ENCODE results near the gene DRC3. TPM values are rescaled to one million over a fixed set of nuclear protein-coding genes. Genes with fewer than 3 reads are reported as not detected.

DRC3 gene, protein sequence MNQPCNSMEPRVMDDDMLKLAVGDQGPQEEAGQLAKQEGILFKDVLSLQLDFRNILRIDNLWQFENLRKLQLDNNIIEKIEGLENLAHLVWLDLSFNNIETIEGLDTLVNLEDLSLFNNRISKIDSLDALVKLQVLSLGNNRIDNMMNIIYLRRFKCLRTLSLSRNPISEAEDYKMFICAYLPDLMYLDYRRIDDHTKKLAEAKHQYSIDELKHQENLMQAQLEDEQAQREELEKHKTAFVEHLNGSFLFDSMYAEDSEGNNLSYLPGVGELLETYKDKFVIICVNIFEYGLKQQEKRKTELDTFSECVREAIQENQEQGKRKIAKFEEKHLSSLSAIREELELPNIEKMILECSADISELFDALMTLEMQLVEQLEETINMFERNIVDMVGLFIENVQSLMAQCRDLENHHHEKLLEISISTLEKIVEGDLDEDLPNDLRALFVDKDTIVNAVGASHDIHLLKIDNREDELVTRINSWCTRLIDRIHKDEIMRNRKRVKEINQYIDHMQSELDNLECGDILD
- total RNA-seq (2021): 0.31 and 0.68 TPM in 2 replicates
- long read RNA-seq, partial matches to known transcripts: 1 of 11 reads
- long read RNA-seq, other reads (novel, unspliced or antisense): 10 of 11 reads

DNA sequence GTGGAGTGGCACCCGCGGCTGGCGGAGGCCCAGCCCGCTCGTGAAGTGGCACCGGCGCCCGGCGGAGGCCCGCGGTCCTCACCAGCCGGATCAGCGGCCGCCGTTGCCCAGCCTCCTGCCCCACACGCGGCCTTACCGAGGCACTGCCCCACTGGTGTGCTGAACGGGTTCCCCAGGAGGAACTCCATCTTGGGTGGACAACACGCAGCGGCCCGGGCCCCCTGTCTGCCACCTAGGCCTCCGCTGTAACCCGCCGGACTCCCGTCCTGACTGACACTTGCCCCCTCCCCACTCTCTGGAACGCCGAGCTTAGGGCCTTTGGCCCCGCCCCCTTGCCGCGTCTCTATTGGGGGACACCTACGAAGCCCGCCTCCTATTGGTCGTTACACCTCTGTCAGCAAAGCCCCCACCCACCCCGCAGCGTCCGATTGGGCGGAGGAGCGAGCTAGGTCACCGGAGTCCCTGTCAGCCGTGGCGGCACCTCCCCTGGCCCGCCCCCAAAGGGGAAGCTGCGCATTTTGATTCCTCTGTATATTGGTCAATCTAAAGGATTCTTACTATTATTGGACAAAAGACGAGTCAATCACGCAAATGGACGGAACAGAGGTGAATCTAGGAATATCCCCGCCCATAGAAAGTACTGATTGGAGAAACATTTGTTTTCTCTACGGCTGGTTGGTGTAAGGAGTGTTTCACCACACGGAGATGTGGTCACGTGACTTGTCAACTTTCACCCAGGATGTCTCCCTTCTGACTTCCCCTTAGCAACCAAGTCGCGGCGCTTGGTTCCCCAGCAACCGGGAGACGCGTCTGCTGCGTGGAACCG is at the start of gene DRC3, which contains the start of gene TOM1L2:
DRC3 (plus strand) TSS at position 737 of the 826 bp plus-strand sequence. CDS start 4,737 bp downstream, outside the sequence.
TOM1L2 (minus strand) TSS at position 275 of the 826 bp plus-strand sequence; CDS start at position 188, 87 bp downstream.
- Histone ChIP-seq H3K27ac (ENCODE audit: insufficient read length, low read depth, low read length) (no peak within 1 kb of the TSS), H2AK5ac (ENCODE audit: insufficient read length, low read length) (no peak within 1 kb of the TSS), H3K9ac (ENCODE audit: extremely low read depth, insufficient read length, low read length) (peak within 1 kb of the TSS; percentile 18), H3K4me1 (ENCODE audit: insufficient read depth, low read length) (peaks cover 3% of the 10 kb centered on the region; the same call in 1 of the 2 replicates), H3K23ac (ENCODE audit: insufficient read length, low read depth, low read length) (no peak within 1 kb of the TSS), H4K20me1 (ENCODE audit: control insufficient read depth, insufficient read depth, insufficient read length) (no peaks in the 10 kb centered on the region), H4K8ac (replicated peaks; ENCODE audit: insufficient read length, low read depth, low read length) (no peak within 1 kb of the TSS), H3K18ac (ENCODE audit: insufficient read length, low read depth, low read length) (no peak within 1 kb of the TSS), H2BK5ac (ENCODE audit: insufficient read length, low read length) (no peak within 1 kb of the TSS), H3K27me3 (ENCODE audit: insufficient read depth, low read length) (no peaks in the 10 kb centered on the region), H2BK12ac (ENCODE audit: insufficient read length, low read depth, low read length) (no peak within 1 kb of the TSS), H3T11ph (ENCODE audit: low read length) (no peak within 1 kb of the TSS), H2BK120ac (ENCODE audit: low read depth, low read length, poor library complexity, severe bottlenecking) (no peak within 1 kb of the TSS), H3K4me2 (ENCODE audit: insufficient read depth, insufficient read length, low read length) (peak within 1 kb of the TSS; percentile 93), H2BK20ac (ENCODE audit: low read depth, low read length, poor library complexity, severe bottlenecking) (no peak within 1 kb of the TSS), H3K9me3 (ENCODE audit: control insufficient read depth, low read depth, low read length) (no peaks in the 10 kb centered on the region), H3K23me2 (ENCODE audit: insufficient read length, low read depth, low read length, poor library complexity, severe bottlenecking) (no peaks in the 10 kb centered on the region), H3K4ac (ENCODE audit: low read depth, low read length) (no peak within 1 kb of the TSS), H4K91ac (ENCODE audit: insufficient read length, low read depth, low read length) (no peak within 1 kb of the TSS), H4K5ac (ENCODE audit: insufficient read length, low read depth, low read length) (no peak within 1 kb of the TSS), H3K14ac (ENCODE audit: insufficient read depth, low read length) (peak within 1 kb of the TSS; percentile 14; the same call in 1 of the 2 replicates), H3K79me2 (ENCODE audit: insufficient read depth, low read length) (no peaks in the 10 kb centered on the region), H2AFZ (ENCODE audit: low read length) (no peak within 1 kb of the TSS), H2BK15ac (ENCODE audit: low read depth, low read length) (no peak within 1 kb of the TSS), H3K79me1 (ENCODE audit: insufficient read depth, low read depth, low read length, poor library complexity, severe bottlenecking) (no peaks in the 10 kb centered on the region), H3K56ac (ENCODE audit: insufficient read length, low read depth, low read length) (no peak within 1 kb of the TSS)
- H3K4me3 Mint-ChIP-seq: peak within 1 kb of the TSS; percentile 83 to 89
- peaks cover 4 to 9% of the 10 kb centered on the region in 2 experiments; a peak in 3 of 4 replicates for H3K4me1 Mint-ChIP-seq
- TF ChIP-seq, protein P1, sequence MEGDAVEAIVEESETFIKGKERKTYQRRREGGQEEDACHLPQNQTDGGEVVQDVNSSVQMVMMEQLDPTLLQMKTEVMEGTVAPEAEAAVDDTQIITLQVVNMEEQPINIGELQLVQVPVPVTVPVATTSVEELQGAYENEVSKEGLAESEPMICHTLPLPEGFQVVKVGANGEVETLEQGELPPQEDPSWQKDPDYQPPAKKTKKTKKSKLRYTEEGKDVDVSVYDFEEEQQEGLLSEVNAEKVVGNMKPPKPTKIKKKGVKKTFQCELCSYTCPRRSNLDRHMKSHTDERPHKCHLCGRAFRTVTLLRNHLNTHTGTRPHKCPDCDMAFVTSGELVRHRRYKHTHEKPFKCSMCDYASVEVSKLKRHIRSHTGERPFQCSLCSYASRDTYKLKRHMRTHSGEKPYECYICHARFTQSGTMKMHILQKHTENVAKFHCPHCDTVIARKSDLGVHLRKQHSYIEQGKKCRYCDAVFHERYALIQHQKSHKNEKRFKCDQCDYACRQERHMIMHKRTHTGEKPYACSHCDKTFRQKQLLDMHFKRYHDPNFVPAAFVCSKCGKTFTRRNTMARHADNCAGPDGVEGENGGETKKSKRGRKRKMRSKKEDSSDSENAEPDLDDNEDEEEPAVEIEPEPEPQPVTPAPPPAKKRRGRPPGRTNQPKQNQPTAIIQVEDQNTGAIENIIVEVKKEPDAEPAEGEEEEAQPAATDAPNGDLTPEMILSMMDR (conservative IDR thresholded peaks at IDR 0.05): no peak
- DNase-seq: peak; percentile 100
- no peaks in the 10 kb centered on the region; the same call in 1 of the 2 replicates for H3K27me3 Mint-ChIP-seq (ENCODE audit: low read depth)
- H3K9me3 Mint-ChIP-seq: no peaks in the 10 kb centered on the region
- peak within 1 kb of the TSS in 2 of 3 experiments; percentile 27 to 93; a peak in 3 of 7 replicates for H3K27ac Mint-ChIP-seq
- no peaks in the 10 kb centered on the region for H3K36me3 Mint-ChIP-seq (ENCODE audit: insufficient read depth in 1 of 3, low read depth in 3 of 3)
- no CpG with 5 or more reads among the region's 59 CpGs for WGBS (ENCODE audit: extremely low coverage, insufficient read length, low lambda C conversion rate)
